Right renal cortex interstitium (tissue), 3 donors: ENCODE data around the gene ENTPD8. TPM values are rescaled to one million over a fixed set of nuclear protein-coding genes. Genes with fewer than 3 reads are reported as not detected.
A peak's percentile ranks its signal among the peaks of the same experiment; 100 is the strongest.

Experiments
- DNase-seq, 3 donors: peaks; one replicate each; pipeline ENCODE4 v3.0.0-alpha.2; 2013; ENCODE audit warnings: low read depth in 3 of 3, low spot score in 2 of 3
- polyA plus RNA-seq, 3 donors: library from polyadenylated mRNA; unstranded; fragments of 120-200 nt; gene quantifications; one replicate each; pipeline ENCODE4 v1.2.1, GENCODE V29; 2013; ENCODE audit not compliant: insufficient read length in 3 of 3

ENTPD8 gene
- polyA plus RNA-seq, 3 donors, result 0.19 to 0.34 (median 0.25) TPM

GRCh38 chr9:137433349-137433915 lies 7.7 kb downstream of the ENTPD8 start:
- DNase-seq, result no peak

GRCh38 chr9:137432687-137433348 lies 8.3 kb downstream of the ENTPD8 start:
- DNase-seq, result no peak

GRCh38 chr9:137431416-137431931 lies 9.7 kb downstream of the ENTPD8 start:
- no peak for DNase-seq

- no peak for DNase-seq
These were observed 10.3 kb downstream of the ENTPD8 start for GRCh38 chr9:137430723-137431415.

- no peak for DNase-seq
These were observed 11.0 kb downstream of the ENTPD8 start for GRCh38 chr9:137429974-137430722.

- no peak for DNase-seq
These were observed 11.6 kb downstream of the ENTPD8 start for GRCh38 chr9:137429546-137429890.

- DNase-seq, result no peak
These were observed 12.2 kb downstream of the ENTPD8 start for GRCh38 chr9:137428841-137429545.

- DNase-seq, result no peak
These were observed 12.9 kb downstream of the ENTPD8 start for GRCh38 chr9:137428311-137428630.

GRCh38 chr9:137427454-137428310 lies 13.5 kb downstream of the ENTPD8 start:
- DNase-seq, result no peak

- DNase-seq, result no peak
These were observed 15.0 kb downstream of the ENTPD8 start for GRCh38 chr9:137426018-137426681.

- DNase-seq, result no peak
These were observed 17.5 kb downstream of the ENTPD8 start for GRCh38 chr9:137423514-137424291.

- DNase-seq, result peak; percentile 45 to 74 (median 73)
These were observed 18.3 kb downstream of the ENTPD8 start, which contains the start of the genes EXD3 and NOXA1 for GRCh38 chr9:137422604-137423513. Gene EXD3, minus strand, starts transcription at chr9:137423162. Its CDS starts 27,805 bp downstream, at chr9:137395357. Gene NOXA1, plus strand, starts transcription at chr9:137423393. Its CDS starts 137 bp downstream, at chr9:137423530.

- no peak for DNase-seq
These were observed 19.1 kb downstream of the ENTPD8 start for GRCh38 chr9:137421838-137422603.

- no peak for DNase-seq
These were observed 23.8 kb downstream of the ENTPD8 start for GRCh38 chr9:137417161-137418021.

- no peak for DNase-seq
These were observed 24.5 kb downstream of the ENTPD8 start for GRCh38 chr9:137416563-137417151.
